Skeletal muscle satellite cell (primary cell): Measurements from ENCODE around the gene MXRA8.

Source experiments
- H3K27me3 ChIP-seq: 2 replicates; pipeline ENCODE4 v1.7.0; 2013; ENCODE audit warnings: low read length; ENCODE audit not compliant: control insufficient read depth, insufficient read depth
- H3K36me3 ChIP-seq: 2 replicates; pipeline ENCODE4 v1.7.0; 2013; ENCODE audit warnings: mild to moderate bottlenecking, control low read depth, low read length; ENCODE audit not compliant: insufficient read depth
- H3K4me1 ChIP-seq: 2 replicates; pipeline ENCODE4 v1.7.0; 2013; ENCODE audit warnings: low read length; ENCODE audit not compliant: control insufficient read depth, insufficient read depth
- H3K4me2 ChIP-seq: 2 replicates; pipeline ENCODE4 v1.7.0; 2013; ENCODE audit warnings: mild to moderate bottlenecking, low read length
- H3K4me3 ChIP-seq: 2 replicates; pipeline ENCODE4 v1.7.0; 2013; ENCODE audit warnings: low read length
- H3K9ac ChIP-seq: 2 replicates; pipeline ENCODE4 v1.7.0; 2013; ENCODE audit warnings: mild to moderate bottlenecking, low read depth, low read length, moderate library complexity
- H3K9me3 ChIP-seq: replicated peaks from 2 replicates; pipeline ENCODE4 v1.7.0; 2013; ENCODE audit warnings: mild to moderate bottlenecking, control low read depth, low read length

MXRA8 gene

GRCh38 chr1:1329304-1330210 is 28.8 kb downstream of the MXRA8 start:
- H3K9ac ChIP-seq: no peak overlapping the region
- no peak overlapping the region for H3K4me2 ChIP-seq
- peaks cover 25% of the 10 kb centered on the region for H3K36me3 ChIP-seq
- peaks cover 24% of the 10 kb centered on the region for H3K4me1 ChIP-seq
- H3K9me3 ChIP-seq: no peaks in the 10 kb centered on the region
- H3K4me3 ChIP-seq: no peak overlapping the region
- H3K27me3 ChIP-seq: no peaks in the 10 kb centered on the region

GRCh38 chr1:1328254-1328653 is 30.1 kb downstream of the MXRA8 start:
- Histone ChIP-seq H3K9ac (no peak overlapping the region), H3K4me3 (no peak overlapping the region)

GRCh38 chr1:1327291-1327690 is 31.1 kb downstream of the MXRA8 start:
- peaks cover 16% of the 10 kb centered on the region for H3K36me3 ChIP-seq
- H3K4me1 ChIP-seq: peaks cover 34% of the 10 kb centered on the region
- no peaks in the 10 kb centered on the region for H3K9me3 ChIP-seq
- no peak overlapping the region for H3K4me3 ChIP-seq
- H3K9ac ChIP-seq: no peak overlapping the region
- no peaks in the 10 kb centered on the region for H3K27me3 ChIP-seq
- no peak overlapping the region for H3K4me2 ChIP-seq

More at GRCh38 chr1:1328254-1328653, 30.1 kb downstream of the MXRA8 start:
- peaks cover 28% of the 10 kb centered on the region for H3K4me1 ChIP-seq
- no peaks in the 10 kb centered on the region for H3K9me3 ChIP-seq
- H3K4me2 ChIP-seq: no peak overlapping the region
- peaks cover 16% of the 10 kb centered on the region for H3K36me3 ChIP-seq
- no peaks in the 10 kb centered on the region for H3K27me3 ChIP-seq

- H3K36me3 ChIP-seq: peaks cover 16% of the 10 kb centered on the region
- peak overlapping the region; percentile 99 for H3K4me3 ChIP-seq
Observed at GRCh38 chr1:1326075-1326605, 32.2 kb downstream of the MXRA8 start.

GRCh38 chr1:1325288-1326074 is 32.9 kb downstream of the MXRA8 start:
- peaks cover 36% of the 10 kb centered on the region for H3K4me1 ChIP-seq
- peak overlapping the region; percentile 99 for H3K4me3 ChIP-seq
- H3K9ac ChIP-seq: peak overlapping the region; percentile 95
- H3K9me3 ChIP-seq: no peaks in the 10 kb centered on the region
- H3K27me3 ChIP-seq: no peaks in the 10 kb centered on the region
- peaks cover 17% of the 10 kb centered on the region for H3K36me3 ChIP-seq
- H3K4me2 ChIP-seq: peak overlapping the region; percentile 84

More at GRCh38 chr1:1326075-1326605, 32.2 kb downstream of the MXRA8 start:
- peak overlapping the region; percentile 95 for H3K9ac ChIP-seq
- peak overlapping the region; percentile 84 for H3K4me2 ChIP-seq
- H3K4me1 ChIP-seq: peaks cover 36% of the 10 kb centered on the region
- H3K27me3 ChIP-seq: no peaks in the 10 kb centered on the region
- no peaks in the 10 kb centered on the region for H3K9me3 ChIP-seq

- no peaks in the 10 kb centered on the region for H3K27me3 ChIP-seq
- peaks cover 25% of the 10 kb centered on the region for H3K36me3 ChIP-seq
- no peaks in the 10 kb centered on the region for H3K9me3 ChIP-seq
- H3K4me1 ChIP-seq: peaks cover 34% of the 10 kb centered on the region
- peak within 1 kb of the TSS; percentile 85 for H3K4me2 ChIP-seq
- peak within 1 kb of the TSS; percentile 99 for H3K4me3 ChIP-seq
- peak within 1 kb of the TSS; percentile 98 for H3K9ac ChIP-seq
Observed at GRCh38 chr1:1324524-1325287, 33.6 kb downstream of the MXRA8 start, which contains the start of the genes CPTP and INTS11. Gene CPTP, plus strand, starts transcription at chr1:1324802. Its CDS starts 2,109 bp downstream, at chr1:1326911. Gene INTS11, minus strand, starts transcription at chr1:1324660. Its CDS starts 52 bp downstream, at chr1:1324608.

- peaks cover 35% of the 10 kb centered on the region for H3K4me1 ChIP-seq
- H3K4me3 ChIP-seq: peak overlapping the region; percentile 99
- H3K36me3 ChIP-seq: peaks cover 31% of the 10 kb centered on the region
- H3K9me3 ChIP-seq: no peaks in the 10 kb centered on the region
- no peaks in the 10 kb centered on the region for H3K27me3 ChIP-seq
- peak overlapping the region; percentile 98 for H3K9ac ChIP-seq
- peak overlapping the region; percentile 85 for H3K4me2 ChIP-seq
Observed at GRCh38 chr1:1324084-1324523, 34.3 kb downstream of the MXRA8 start.

GRCh38 chr1:1322952-1323351 is 35.4 kb downstream of the MXRA8 start:
- Histone ChIP-seq H3K27me3 (no peaks in the 10 kb centered on the region), H3K4me1 (peaks cover 45% of the 10 kb centered on the region), H3K4me3 (no peak overlapping the region), H3K36me3 (peaks cover 32% of the 10 kb centered on the region), H3K9ac (no peak overlapping the region), H3K4me2 (peak overlapping the region; percentile 71), H3K9me3 (no peaks in the 10 kb centered on the region)

- Histone ChIP-seq H3K9me3 (no peaks in the 10 kb centered on the region), H3K4me2 (peak overlapping the region; percentile 15), H3K27me3 (no peaks in the 10 kb centered on the region), H3K36me3 (peaks cover 30% of the 10 kb centered on the region), H3K4me3 (no peak overlapping the region), H3K4me1 (peaks cover 51% of the 10 kb centered on the region), H3K9ac (no peak overlapping the region)
Observed at GRCh38 chr1:1322418-1322817, 35.9 kb downstream of the MXRA8 start.

- Histone ChIP-seq H3K4me3 (peak overlapping the region; percentile 39), H3K9me3 (no peaks in the 10 kb centered on the region), H3K9ac (no peak overlapping the region), H3K4me2 (peak overlapping the region; percentile 62), H3K4me1 (peaks cover 51% of the 10 kb centered on the region), H3K27me3 (no peaks in the 10 kb centered on the region), H3K36me3 (peaks cover 27% of the 10 kb centered on the region)
Observed at GRCh38 chr1:1321477-1321876, 36.9 kb downstream of the MXRA8 start.
